Frontal cortex (tissue), 4 donors: ENCODE measurements around the gene CPSF2. TPM values are rescaled to one million over a fixed set of nuclear protein-coding genes. Genes with fewer than 3 reads are reported as not detected.
"Not testable (repeated sequence)": the region's sequence is repeated elsewhere in the genome, so short reads cannot be mapped to it uniquely, and the experiment has no call there.

Source experiments
- DNase-seq, 2 donors: peaks; one replicate each; pipeline ENCODE4 v3.0.0; 2012; ENCODE audit warnings: low spot score in 2 of 2
- FAIRE-seq: peaks from 2 replicates; lab custom pipeline; 2012; peaks lifted over from hg19 to GRCh38; lab: Jason Lieb, UNC
- total RNA-seq: library from RNA; depleted of rRNA; stranded (reverse); fragments of >200 nt; gene quantifications from one replicate; pipeline ENCODE4 v1.2.3, GENCODE V29; 2014
- donor health status: control.
- donor health status: control.
- donor health status: control.

CPSF2 gene
- total RNA-seq, 1 donor from 2014 or later = 18.3 TPM

- no peak for DNase-seq
- FAIRE-seq = no peak
Observed at GRCh38 chr14:92153581-92153980, 31.8 kb downstream of the CPSF2 start.

- no peak for DNase-seq
- FAIRE-seq = no peak
Observed at GRCh38 chr14:92154283-92154942, 32.6 kb downstream of the CPSF2 start.

- FAIRE-seq (no peak), DNase-seq (no peak)
Observed at GRCh38 chr14:92160619-92161018, 38.9 kb downstream of the CPSF2 start.

GRCh38 chr14:92161521-92161920 is 39.8 kb downstream of the CPSF2 start:
- FAIRE-seq (no peak), DNase-seq (no peak)

DNA sequence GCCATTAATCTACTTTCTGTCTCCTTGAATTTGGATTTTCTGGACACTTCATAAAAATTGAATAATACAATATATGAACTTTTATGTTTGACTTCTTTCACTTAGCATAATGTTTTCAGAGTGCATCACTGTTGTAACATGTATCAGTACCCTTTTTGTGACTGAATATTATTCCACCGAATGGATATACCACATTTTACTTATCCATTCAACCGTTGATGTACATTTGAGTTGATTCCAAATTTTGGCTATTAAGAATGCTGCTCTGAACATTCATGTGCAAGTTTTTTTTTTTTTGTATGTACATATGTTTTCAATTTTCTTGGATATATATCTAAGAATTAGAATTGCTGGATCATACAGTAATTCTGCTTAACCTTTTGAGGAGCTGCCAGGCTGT is 43.2 kb downstream of the CPSF2 start:
- DNase-seq = no peak
- no peak for FAIRE-seq

- no peak for DNase-seq
- FAIRE-seq = no peak
Observed at GRCh38 chr14:92173668-92174067, 51.9 kb downstream of the CPSF2 start.

- no peak for DNase-seq
- no peak for FAIRE-seq
Observed at GRCh38 chr14:92175811-92176210, 54.0 kb downstream of the CPSF2 start.

- FAIRE-seq = no peak
- no peak for DNase-seq
Observed at GRCh38 chr14:92176476-92176875, 54.7 kb downstream of the CPSF2 start.

GRCh38 chr14:92179178-92179577 is 57.4 kb downstream of the CPSF2 start:
- DNase-seq, FAIRE-seq: not testable (repeated sequence)

DNA sequence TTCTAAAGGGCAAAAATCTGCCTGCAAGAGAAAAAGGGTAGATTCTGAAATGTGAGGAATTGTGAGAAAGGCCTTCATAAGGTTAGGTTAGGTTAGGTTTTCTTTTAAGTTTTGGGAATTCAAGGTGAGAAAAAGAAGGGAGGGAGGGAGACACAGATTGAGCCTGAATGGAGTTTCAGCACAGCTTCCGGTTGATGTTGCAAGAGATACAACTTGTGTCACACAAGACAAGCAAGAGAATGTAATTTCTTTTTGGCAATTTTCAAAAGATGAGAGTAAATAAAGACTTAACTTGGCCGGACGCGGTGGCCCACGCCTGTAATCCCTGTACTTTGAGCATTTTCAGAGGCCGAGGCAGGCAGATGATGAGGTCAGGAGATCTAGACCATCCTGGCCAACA is 63.8 kb downstream of the CPSF2 start:
- FAIRE-seq (no peak), DNase-seq (no peak)

GRCh38 chr14:92187616-92188015 is 65.8 kb downstream of the CPSF2 start:
- not testable (repeated sequence) for DNase-seq, FAIRE-seq

GRCh38 chr14:92190768-92191167 is 69.0 kb downstream of the CPSF2 start:
- DNase-seq (no peak), FAIRE-seq (no peak)

GRCh38 chr14:92198804-92199203 is 77.0 kb downstream of the CPSF2 start:
- no peak for FAIRE-seq
- no peak for DNase-seq

DNA sequence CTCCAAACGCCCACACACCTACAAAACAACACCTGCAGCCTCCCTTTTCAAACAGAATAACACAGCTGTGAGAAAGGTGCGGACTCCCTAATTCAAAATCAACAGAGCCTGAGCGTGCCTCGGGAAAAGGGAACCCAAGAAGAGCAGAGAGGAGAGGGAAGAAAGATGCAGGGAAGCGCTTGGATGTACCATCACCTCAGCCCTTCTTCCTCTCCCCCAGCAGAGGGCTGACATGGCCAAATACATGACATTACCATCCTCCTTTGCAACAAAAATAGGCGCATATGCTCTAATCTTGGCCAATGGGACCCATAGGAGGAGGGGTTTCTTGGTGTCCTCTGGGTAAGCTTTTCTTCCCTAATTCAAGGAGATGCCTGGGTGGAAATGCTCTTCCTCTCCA is 78.0 kb downstream of the CPSF2 start:
- no peak for FAIRE-seq
- no peak for DNase-seq

DNA sequence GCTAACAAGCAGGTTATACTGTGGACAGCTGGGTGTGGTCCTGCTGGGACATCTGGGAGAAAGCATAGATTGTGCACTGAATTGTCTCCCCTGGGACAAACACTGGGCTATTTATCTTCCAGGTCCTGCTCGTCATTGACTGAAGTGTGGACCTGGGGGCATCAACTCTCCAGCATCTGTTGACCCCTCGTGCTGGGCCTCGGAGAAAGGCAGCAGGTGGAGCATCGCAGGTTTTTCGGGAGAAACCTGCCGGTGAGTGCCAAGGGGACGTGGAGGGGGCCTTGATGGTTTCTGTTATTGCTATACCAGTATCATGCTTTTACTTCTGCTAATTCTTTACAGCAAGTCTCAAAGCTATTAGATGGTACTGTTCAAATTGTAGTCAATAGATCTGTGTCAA is 81.3 kb downstream of the CPSF2 start:
- DNase-seq (no peak), FAIRE-seq (no peak)

DNA sequence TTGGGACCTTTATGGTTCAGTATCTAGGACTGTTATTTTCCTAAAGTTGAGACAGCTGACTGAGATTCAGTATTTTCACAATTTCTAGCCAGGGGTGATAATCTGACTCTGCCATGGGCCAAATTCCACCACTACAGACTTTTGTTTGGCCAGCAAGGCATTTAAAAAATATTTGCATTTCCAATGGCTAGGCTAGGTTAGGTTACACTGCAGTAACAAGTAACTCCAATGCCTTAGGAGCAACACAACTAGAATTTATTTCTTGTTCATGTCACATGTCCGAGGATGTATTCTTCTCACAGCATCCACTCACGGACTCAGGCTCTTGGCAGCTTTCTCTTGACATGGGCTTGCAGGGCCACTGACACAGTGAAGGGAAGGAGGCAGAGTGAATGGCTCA is 83.0 kb downstream of the CPSF2 start:
- DNase-seq = no peak
- FAIRE-seq = no peak

DNA sequence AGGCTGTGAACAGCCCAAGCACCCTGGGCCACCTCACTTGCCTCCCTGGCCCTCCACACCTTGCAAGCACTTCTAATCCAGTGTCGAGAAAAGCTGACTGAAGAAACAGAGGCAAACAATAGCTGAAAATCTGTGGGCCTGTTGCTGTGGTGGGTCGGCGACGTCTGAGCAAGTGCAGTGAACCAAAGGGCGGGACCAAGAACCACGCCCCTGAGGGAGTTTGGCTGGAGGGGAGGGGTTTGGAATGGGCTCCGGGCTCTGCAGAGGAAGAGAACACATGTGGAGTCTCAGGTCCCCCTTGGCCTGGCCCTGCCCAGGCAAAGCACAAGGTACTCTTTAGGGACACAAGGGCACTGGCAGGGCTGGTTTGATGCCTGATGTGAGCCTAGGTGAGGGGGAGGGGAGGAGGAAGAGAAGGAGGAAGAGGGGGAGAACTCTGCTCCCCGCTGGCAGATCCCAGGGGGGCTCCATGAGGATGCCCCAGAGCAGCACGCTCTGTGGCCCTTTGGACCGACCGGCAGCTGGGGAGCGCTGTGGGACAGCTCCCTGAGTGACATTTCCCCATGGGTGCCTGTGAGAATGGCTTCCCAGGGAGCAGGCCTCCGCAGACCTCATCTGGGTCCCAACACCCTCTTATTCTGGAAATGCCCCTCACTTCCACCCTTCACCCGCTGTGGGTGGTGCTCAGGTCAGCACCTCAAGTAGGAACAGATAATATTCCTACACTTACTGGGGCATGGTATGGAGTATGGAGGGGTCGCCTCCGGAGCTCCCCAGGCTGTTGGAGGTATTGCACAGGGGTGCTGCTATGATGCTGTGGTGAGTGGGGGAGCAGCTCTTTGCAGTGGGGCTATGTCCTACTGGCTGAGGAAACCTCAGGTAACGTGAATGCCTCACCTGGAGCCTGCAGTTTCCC is 85.5 kb downstream of the CPSF2 start:
- FAIRE-seq (no peak), DNase-seq (no peak)

DNA sequence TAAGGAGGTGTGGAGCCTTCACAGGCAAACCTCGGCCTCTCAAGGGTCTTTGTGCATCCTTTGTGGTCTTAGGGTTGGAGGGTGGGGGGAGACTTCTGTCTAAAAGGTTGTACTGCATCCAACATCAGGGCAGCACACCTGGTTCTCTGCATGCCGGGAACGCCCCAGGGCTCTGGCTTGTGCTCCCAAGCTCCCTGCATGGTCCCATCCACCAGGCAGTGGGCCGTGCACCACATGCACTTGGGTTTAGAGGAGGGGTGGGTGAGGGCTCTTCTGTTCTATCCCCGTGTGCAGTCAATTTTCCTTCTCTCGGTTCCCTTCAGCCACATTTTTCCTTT is 86.1 kb downstream of the CPSF2 start:
- FAIRE-seq = no peak
- no peak for DNase-seq

- no peak for DNase-seq
- no peak for FAIRE-seq
Observed at GRCh38 chr14:92209141-92209540, 87.4 kb downstream of the CPSF2 start.

GRCh38 chr14:92213125-92213524 is 91.4 kb downstream of the CPSF2 start:
- FAIRE-seq, DNase-seq: not testable (repeated sequence)

DNA sequence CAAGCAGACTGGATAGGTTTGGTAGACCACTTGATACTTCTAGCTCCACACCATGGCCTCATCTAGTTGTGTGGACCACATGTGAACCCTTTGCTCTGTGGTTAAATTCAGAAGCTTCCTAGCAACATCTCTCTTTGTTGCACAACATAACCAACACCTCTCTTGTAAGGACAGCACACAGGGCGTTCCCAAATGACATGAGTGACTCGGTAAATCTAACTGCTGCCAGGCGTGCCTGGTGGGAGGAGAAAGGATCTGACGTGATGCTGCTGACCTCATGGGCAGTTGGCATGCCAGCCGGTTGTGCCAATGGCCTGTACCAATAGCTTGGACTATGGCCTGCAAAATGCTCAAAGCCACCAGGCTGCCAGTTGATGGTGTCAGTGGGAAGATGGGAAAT is 93.8 kb downstream of the CPSF2 start:
- FAIRE-seq (no peak), DNase-seq (no peak)
